Left lung (tissue), 10 donors: ENCODE results near the gene SNX14. TPM values are rescaled to one million over a fixed set of nuclear protein-coding genes. Genes with fewer than 3 reads are reported as not detected.
"Not testable (repeated sequence)": the region's sequence is repeated elsewhere in the genome, so short reads cannot be mapped to it uniquely, and the experiment has no call there.

ENCODE experiments used
- ATAC-seq: fragments of 200-7000 bp; cut with Tn5 transposase; one replicate; pipeline ENCODE4 v1.9.1; 2020; ENCODE audit warnings: moderate library complexity
- DNase-seq, 4 donors: peaks; one replicate each; pipeline ENCODE4 v3.0.0-alpha.2; 2013 to 2020
- H3K27ac ChIP-seq, 2 donors: fragments of 200-600 bp; sonication (generic) in 1 of 2; one replicate each; pipeline versions ENCODE4 v1.5.0 to v1.8.0; 2020 to 2021
- H3K27me3 ChIP-seq, 2 donors: fragments of 200-600 bp; sonication (generic) in 1 of 2; one replicate each; pipeline versions ENCODE4 v1.5.0 to v1.8.0; 2020 to 2021
- H3K36me3 ChIP-seq, 2 donors: fragments of 200-600 bp; sonication (generic) in 1 of 2; one replicate each; pipeline versions ENCODE4 v1.5.0 to v1.8.0; 2020 to 2021
- H3K4me1 ChIP-seq, 2 donors: fragments of 200-600 bp; one replicate each; pipeline ENCODE4 v1.8.0; 2021
- H3K4me3 ChIP-seq, 2 donors: fragments of 200-600 bp; sonication (generic) in 1 of 2; one replicate each; pipeline versions ENCODE4 v1.5.0 to v1.8.0; 2020 to 2021; ENCODE audit warnings: mild to moderate bottlenecking in 1 of 2
- H3K9me3 ChIP-seq, 2 donors: fragments of 200-600 bp; sonication (generic) in 1 of 2; one replicate each; pipeline versions ENCODE4 v1.5.0 to v1.8.0; 2020 to 2021
- intact Hi-C, 2 donors: fragments of 100-400 bp; cut with DNase I; formaldehyde crosslinking; loops; one replicate each; pipeline versions ENCODE4 v1.11.2 to v1.14.2; 2022
- polyA plus RNA-seq, 6 donors: library from polyadenylated mRNA; unstranded; fragments of 120-200 nt; gene quantifications; one replicate each; pipeline ENCODE4 v1.2.1, GENCODE V29; 2013; ENCODE audit not compliant: insufficient read length in 6 of 6
- total RNA-seq, 2 donors: library from RNA; stranded (reverse); fragmentation: NEBNext Ultra II Directional; extraction: Animal tissue kit (Norgen Biotek cat#: 25700); gene quantifications; one replicate each; pipeline ENCODE4 v1.2.1, GENCODE V29; 2021
- TF ChIP-seq, protein P1 (sequence below), 2 donors: fragments of 200-600 bp; sonication (generic) in 1 of 2; IDR thresholded peaks; one replicate each; pipeline versions ENCODE4 v1.5.0 to v1.8.0; 2021; ENCODE audit warnings: antibody characterized with exemption in 2 of 2
- donor health status: DM: no; HTN: yes; CAD: no.
- donor health status: DM: no; HTN: no; CAD: no.

The SNX14 gene
- total and polyA plus RNA-seq, 8 donors, result 79.9 to 150 (median 125) TPM

GRCh38 chr6:85544776-85545175 is 48.9 kb downstream of the SNX14 start:
- TF ChIP-seq, protein P1, sequence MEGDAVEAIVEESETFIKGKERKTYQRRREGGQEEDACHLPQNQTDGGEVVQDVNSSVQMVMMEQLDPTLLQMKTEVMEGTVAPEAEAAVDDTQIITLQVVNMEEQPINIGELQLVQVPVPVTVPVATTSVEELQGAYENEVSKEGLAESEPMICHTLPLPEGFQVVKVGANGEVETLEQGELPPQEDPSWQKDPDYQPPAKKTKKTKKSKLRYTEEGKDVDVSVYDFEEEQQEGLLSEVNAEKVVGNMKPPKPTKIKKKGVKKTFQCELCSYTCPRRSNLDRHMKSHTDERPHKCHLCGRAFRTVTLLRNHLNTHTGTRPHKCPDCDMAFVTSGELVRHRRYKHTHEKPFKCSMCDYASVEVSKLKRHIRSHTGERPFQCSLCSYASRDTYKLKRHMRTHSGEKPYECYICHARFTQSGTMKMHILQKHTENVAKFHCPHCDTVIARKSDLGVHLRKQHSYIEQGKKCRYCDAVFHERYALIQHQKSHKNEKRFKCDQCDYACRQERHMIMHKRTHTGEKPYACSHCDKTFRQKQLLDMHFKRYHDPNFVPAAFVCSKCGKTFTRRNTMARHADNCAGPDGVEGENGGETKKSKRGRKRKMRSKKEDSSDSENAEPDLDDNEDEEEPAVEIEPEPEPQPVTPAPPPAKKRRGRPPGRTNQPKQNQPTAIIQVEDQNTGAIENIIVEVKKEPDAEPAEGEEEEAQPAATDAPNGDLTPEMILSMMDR (IDR thresholded peaks at IDR 0.05), result no peak
- no peak for DNase-seq
- Histone ChIP-seq H3K4me3 (no peak overlapping the region), H3K4me1 (no peaks in the 10 kb centered on the region), H3K27ac (no peak overlapping the region), H3K9me3 (no peaks in the 10 kb centered on the region), H3K36me3 (peaks cover 0 to 53% of the 10 kb centered on the region in 2 donors), H3K27me3 (no peaks in the 10 kb centered on the region)
- no peak for ATAC-seq
- intact Hi-C loops, result no loop called here

DNA sequence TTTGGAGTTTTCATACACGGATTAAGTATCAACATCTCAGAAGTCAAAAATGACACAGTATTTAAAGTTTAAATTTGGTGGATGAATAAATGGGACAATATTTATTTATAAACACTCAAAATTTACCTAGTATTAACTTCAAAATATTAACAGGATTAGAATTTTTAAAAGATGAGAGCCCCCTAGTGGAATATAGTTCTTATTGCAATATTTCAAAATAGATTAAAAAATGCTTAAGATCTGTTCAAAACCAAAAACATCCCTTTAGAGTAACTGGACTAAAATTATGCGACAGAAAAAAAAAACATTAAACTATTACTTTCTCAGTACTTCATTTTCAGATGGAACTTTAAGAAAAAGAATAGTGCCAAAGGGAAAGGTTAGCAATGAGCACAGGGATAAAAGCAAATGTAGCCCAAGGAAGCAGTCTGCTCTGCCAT is 56.6 kb downstream of the SNX14 start:
- no peaks in the 10 kb centered on the region for H3K9me3 ChIP-seq
- ATAC-seq (peak; percentile 43), DNase-seq (no peak)
- no peaks in the 10 kb centered on the region for H3K27me3 ChIP-seq
- H3K27ac ChIP-seq, result no peak overlapping the region
- H3K4me1 ChIP-seq, result no peaks in the 10 kb centered on the region
- H3K36me3 ChIP-seq, result peaks cover 0 to 45% of the 10 kb centered on the region in 2 donors
- TF ChIP-seq, protein P1 (IDR thresholded peaks at IDR 0.05), result peak; percentile 53 to 63
- no peak overlapping the region for H3K4me3 ChIP-seq
- intact Hi-C loops, result no loop called here

GRCh38 chr6:85524281-85524680 is 69.4 kb downstream of the SNX14 start:
- ATAC-seq, DNase-seq, intact Hi-C loops, H3K4me1 ChIP-seq, H3K4me3 ChIP-seq, H3K9me3 ChIP-seq, H3K27ac ChIP-seq, H3K27me3 ChIP-seq: not testable (repeated sequence)
- peaks cover 0 to 83% of the 10 kb centered on the region in 2 donors for H3K36me3 ChIP-seq

- intact Hi-C loops, result no loop called here
- Histone ChIP-seq H3K27me3 (no peaks in the 10 kb centered on the region), H3K4me1 (no peaks in the 10 kb centered on the region), H3K4me3 (no peak overlapping the region), H3K36me3 (peaks cover 0 to 88% of the 10 kb centered on the region in 2 donors), H3K9me3 (no peaks in the 10 kb centered on the region), H3K27ac (no peak overlapping the region)
- no peak for ATAC-seq
- no peak for DNase-seq
- TF ChIP-seq, protein P1 (IDR thresholded peaks at IDR 0.05), result no peak
These were observed 77.5 kb downstream of the SNX14 start for GRCh38 chr6:85516168-85516567.

DNA sequence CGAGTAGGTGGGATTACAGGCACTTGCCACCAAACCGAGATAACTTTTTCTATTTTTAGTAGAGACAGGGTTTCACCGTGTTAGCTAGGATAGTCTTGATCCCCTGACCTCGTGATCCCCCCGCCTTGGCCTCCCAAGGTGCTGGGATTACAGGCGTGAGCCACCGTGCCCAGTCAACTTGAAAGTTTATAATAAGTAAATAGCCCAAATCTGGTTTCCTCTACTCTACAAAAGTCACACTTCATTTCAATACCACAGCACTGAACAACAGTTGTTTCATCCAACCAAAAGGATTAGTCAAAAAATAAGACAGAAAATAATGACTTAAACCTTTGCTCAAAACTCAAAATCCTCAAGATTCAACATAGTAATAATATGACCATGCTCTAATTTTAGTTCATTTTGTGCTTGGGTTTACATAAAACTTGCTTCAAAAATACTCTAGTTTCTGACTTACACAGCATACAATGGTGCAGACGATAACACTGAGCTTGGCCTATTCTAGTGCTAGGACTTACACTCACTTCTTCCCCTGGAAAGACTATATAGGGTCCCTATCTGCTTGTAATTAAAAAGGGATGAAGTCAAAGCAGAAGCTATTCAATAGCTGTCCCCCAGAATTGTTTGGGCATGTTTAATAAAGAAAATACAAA is 87.1 kb downstream of the SNX14 start:
- Histone ChIP-seq H3K4me1 (no peaks in the 10 kb centered on the region), H3K36me3 (peaks cover 0 to 46% of the 10 kb centered on the region in 2 donors), H3K9me3 (no peaks in the 10 kb centered on the region), H3K27me3 (no peaks in the 10 kb centered on the region), H3K27ac (no peak overlapping the region), H3K4me3 (no peak overlapping the region)
- intact Hi-C loops, result no loop called here
- DNase-seq (no peak), ATAC-seq (no peak)
- TF ChIP-seq, protein P1 (IDR thresholded peaks at IDR 0.05), result no peak
